GM13977 (cell line): ENCODE results near the gene LRRC55.

Source experiments
- DNase-seq: peaks from one replicate; pipeline ENCODE4 v3.0.0; 2012; ENCODE audit warnings: low spot score
- in situ Hi-C: fragments of 300-500 bp; cut with MboI; formaldehyde crosslinking; loops from one replicate; pipeline ENCODE4 v1.12.0; 2022; ENCODE audit warnings: low sequenced_read_pairs, low pct_unique_long_range_greater_than_20kb, mixed read lengths, inconsistent platforms; ENCODE audit not compliant: unreplicated experiment
- TF ChIP-seq, protein P1 (sequence below): IDR thresholded peaks from 2 replicates; pipeline ENCODE4 v1.5.1; 2012; ENCODE audit warnings: mild to moderate bottlenecking, control low read depth; ENCODE audit not compliant: insufficient read depth; ENCODE audit errors: extremely low read depth, missing control alignments

The LRRC55 gene

DNA sequence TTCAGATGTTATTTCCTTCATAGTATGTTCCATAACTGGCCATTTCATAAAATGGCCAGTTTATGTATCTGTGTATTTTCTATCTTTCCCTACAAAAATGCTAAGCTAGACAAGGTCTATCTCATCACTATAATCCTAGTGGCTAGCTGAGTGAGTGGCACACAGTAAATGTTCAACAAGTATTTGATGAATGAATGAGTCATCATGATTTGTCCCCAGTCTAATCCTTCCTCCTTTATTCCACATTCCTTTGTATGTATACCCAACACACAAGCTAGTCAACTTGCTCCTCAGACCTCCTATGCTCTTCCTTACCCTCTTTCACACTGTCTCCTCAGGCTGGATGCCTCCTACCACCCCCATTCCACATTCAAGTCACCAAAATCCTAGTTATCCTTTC lies 42.8 kb downstream of the LRRC55 start:
- no peak for DNase-seq
- in situ Hi-C loops, result no loop called here
- TF ChIP-seq, protein P1, sequence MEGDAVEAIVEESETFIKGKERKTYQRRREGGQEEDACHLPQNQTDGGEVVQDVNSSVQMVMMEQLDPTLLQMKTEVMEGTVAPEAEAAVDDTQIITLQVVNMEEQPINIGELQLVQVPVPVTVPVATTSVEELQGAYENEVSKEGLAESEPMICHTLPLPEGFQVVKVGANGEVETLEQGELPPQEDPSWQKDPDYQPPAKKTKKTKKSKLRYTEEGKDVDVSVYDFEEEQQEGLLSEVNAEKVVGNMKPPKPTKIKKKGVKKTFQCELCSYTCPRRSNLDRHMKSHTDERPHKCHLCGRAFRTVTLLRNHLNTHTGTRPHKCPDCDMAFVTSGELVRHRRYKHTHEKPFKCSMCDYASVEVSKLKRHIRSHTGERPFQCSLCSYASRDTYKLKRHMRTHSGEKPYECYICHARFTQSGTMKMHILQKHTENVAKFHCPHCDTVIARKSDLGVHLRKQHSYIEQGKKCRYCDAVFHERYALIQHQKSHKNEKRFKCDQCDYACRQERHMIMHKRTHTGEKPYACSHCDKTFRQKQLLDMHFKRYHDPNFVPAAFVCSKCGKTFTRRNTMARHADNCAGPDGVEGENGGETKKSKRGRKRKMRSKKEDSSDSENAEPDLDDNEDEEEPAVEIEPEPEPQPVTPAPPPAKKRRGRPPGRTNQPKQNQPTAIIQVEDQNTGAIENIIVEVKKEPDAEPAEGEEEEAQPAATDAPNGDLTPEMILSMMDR, result no peak

DNA sequence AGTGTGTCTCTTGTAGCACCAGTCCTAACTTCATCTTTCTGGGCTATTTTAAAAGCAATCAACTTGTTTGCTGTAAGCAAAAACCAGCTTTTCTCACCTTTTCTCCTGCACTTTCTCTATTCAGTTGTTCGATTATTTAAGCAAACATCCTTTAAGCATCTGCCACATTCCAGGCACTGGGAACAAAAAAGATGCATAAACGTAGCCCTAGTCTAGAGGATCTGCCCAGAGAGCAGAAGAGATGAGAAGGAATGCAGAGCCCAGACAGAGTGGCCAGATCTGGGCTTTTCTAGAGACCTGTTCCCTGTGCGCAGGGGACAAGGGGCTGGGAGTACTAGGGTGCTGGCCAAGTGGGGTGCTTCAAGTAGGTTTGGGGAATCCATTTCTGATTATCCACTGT lies 46.8 kb downstream of the LRRC55 start:
- DNase-seq, result no peak
- TF ChIP-seq, protein P1, result no peak
- in situ Hi-C loops, result no loop called here

DNA sequence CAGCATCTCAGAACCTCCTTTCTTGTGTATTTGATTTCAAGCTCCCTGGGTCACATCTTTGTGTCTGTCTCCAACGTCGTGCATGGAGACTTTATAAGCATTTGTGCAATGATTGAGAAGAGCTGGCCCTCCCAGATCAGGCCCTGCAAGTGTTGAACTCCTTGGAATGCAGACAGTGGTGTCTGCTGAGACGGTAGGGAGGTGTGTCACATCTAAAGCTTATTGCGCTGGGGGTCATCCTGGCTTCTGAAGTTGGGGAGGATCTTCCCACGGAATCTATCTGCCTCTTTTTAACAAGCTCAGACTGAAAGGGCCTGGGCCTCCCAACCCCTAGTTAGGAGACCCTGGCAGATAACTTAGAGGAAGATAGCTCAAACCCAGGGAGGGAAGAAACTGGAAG lies 48.6 kb downstream of the LRRC55 start:
- in situ Hi-C loops, result no loop called here
- DNase-seq, result no peak
- TF ChIP-seq, protein P1, result no peak

DNA sequence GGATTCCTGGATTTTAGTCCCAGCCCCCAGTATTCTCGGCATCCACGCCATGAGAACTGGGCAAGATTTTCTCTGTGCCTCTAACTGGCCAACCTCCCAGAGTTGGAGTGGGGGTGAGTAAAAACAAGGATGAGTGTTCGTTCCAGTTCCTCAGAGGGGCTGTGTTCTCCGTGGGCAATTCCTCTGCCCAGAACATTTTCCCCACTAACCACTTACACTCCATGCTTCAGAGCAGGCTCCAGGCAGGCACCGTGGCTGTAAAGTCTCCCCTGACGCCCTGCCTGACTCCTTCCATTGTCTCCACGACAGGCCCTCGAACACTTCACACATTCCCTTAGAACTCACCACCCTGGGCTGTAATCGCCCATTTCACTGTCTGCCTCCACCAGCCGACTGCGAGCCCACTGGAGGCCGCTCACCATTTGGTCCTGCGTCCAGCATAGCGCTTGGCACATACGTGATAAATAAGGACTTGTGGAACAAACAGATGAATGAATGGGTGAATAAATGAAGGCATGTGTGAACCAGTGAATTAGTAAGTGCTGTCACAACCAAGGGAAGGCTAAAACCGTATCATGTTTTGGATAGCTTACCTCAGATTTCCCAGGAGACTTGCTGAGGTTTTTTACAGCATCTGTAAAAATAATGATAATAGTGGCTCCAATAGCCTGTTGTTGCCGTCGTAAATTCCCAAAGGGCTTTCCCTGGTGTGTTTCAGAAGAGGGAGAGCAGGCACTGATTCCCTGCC lies 49.2 kb downstream of the LRRC55 start:
- DNase-seq, result no peak
- TF ChIP-seq, protein P1, result no peak
- in situ Hi-C loops, result no loop called here

DNA sequence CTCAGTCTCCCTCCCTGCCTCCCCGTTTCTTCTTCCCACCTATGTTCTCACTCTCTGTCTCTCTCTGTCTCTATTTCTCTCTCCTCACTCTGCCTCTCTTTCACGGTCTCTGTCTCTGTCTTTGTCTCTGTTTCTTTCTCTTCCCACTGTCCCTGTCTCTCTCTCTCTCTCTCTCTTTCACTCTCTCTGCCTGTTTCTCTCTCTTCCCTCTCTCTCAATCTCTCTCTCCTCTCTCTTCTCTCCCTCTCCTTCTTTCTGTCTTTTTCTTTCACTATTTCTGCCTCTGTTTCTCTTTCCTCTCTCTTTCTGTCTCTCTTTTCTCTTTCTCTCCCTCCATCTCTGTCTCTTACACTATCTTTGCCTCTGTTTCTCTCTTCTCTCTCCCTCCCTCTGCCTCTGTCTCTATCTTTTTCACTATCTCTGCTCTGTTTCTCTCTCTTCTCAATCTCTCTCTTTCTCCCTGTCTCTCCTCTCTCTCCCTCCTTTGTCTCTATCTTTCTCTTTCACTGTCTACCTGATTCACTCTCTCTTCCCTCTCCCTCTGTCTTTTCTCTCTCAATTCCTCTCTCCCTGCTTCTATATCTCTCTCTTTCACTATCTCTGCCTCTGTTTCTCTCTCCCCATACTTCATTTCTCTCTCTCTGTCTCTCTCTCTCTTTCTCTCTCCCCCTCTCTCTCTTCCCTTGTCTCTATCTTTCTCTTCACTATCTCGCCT lies 49.9 kb downstream of the LRRC55 start:
- no peak for DNase-seq
- in situ Hi-C loops, result no loop called here
- TF ChIP-seq, protein P1, result no peak

DNA sequence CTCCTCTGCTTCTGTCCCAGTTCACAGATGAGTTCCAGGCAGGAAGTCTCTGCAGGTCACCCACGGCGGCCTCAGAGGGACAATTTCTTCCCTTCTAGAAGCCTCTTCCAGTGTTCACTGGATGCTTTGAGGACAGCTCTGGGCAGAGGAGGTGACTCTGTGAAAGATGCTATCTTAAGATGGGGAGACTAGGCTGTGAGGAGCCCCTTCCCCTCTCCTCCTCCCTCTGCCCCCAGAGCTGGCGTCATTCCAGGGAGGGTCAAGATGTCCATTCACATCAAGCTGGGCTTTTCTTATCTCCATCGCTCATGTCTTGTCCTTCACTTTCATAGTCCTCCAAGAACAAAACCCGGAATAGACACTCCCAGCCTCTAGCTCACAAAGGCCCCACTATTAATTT lies 51.9 kb downstream of the LRRC55 start:
- in situ Hi-C loops, result no loop called here
- no peak for DNase-seq

More for the DNA sequence above, 51.9 kb downstream of the LRRC55 start:
- TF ChIP-seq, protein P1, result no peak
